ENCODE measurements around the gene SFRP2.

GRCh38 chr4:153780221-153780620 is 8.7 kb downstream of the SFRP2 start:
- TF ChIP-seq CTCF (conservative IDR thresholded peaks at IDR 0.05), result no peak
- no peak for TF ChIP-seq EZH2 (IDR thresholded peaks at IDR 0.05; ENCODE audit: low read depth)
